Eye (tissue), 1 donor: ENCODE results near the gene SIMC1.
"Not testable (repeated sequence)": the region's sequence is repeated elsewhere in the genome, so short reads cannot be mapped to it uniquely, and the experiment has no call there.

Source experiments
- DNase-seq: peaks from one replicate; pipeline ENCODE4 v3.0.0-alpha.2; 2015

Gene SIMC1

DNA sequence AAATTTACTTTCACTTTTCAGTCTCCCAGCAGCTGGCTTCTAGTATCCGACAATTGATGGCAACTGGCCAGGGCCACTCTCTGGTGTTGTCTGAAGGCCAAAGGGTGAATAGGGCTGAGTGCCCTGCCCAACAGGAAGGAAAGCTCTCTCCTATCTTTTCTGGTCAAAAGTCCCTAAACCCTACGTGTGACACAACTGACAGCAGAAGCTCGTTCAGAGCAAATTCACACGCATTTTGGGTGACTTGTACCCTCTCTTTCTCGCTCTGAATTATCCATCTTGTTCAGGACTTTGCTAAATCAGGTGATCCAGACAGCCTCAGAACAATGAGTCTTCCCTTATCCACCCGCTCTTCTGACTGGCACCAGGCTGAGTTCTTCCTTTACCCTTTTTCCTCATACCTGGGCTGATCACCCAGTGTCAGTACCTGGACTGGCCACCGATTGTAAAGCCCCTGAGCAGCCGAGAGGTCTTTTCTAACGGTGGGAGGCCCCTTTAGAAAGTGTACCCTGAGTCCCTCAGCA lies 21.8 kb upstream of the SIMC1 start:
- DNase-seq = not testable (repeated sequence)

DNA sequence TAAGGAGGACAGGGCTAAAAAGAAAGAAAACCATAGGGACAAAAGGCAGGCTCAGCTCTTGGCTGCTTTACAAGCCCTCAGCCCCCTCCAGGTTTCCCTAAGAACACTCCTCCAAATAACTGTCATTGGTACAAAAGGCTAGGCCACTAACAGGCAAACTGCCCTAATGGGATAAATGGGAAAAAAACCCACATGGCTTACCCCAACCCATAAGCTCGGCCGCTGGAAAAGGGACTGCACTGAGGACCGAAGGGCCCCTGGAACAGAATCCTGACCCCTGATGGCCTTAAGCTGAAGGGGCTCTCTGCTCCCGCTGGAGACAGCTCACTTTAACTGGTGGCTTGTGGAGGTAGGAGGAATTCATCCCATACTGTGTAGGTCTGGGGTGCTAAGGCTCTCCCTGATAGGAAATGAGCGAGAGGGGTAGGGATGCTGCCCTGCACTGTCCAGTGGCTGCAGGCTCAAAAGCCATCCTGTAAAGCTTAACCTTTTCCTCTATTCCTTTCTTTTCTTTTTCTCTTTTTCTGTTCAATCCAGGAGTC lies 21.0 kb upstream of the SIMC1 start:
- DNase-seq = not testable (repeated sequence)

DNA sequence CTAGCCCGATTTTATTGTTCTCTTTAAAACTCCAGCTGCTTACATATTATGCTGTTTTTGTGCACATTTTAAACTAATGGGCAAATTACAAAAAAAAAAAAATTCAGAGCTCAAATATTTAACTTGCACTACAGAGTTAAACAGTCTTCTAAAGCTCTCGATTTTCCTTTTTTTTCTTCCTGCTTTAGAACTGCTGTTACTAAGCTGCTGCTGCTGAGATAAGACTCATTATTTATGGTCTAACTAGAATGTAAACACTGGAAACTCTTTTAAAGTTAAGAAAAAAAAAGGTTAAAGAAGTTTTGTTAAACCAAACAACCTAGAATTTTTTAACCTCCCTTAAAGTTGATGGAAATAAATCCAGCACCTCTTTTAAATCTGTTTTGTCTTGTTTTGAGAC lies 20.5 kb upstream of the SIMC1 start:
- not testable (repeated sequence) for DNase-seq

DNA sequence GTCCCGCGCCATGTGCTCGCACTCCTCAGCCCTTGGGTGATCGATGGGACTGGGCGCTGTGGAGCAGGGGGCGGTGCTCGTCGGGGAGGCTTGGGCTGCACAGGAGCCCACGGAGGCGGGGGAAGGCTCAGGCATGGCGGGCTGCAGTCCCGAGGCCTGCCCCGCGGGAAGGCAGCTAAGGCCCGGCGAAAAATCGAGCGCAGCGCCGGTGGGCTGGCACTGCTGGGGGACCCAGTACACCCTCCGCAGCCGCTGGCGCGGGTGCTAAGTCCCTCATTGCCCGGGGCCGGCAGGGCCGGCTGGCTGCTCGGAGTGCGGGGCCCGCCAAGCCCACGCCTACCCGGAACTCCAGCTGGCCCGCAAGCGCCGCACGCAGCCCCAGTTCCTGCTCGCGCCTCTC lies 16.2 kb upstream of the SIMC1 start:
- not testable (repeated sequence) for DNase-seq

DNA sequence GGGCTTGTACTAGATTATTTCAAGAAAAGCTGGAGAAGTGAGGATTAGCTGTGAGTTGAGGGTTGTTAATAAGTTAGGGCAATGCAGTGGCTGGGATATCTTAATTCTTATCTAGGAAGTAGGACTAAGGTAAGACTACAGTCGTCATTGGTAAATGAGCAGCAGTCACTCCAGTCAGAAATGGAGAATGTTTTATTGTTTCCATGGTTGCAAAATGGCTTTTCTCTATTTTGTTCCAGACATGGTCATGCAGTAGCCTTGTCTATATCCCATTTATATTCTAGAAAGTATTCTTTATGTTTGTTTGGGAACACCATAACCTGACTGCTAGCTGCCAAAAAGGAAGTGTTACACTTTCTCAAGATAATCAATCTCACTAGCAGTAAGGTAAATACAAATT lies 9.9 kb upstream of the SIMC1 start:
- DNase-seq = not testable (repeated sequence)

DNA sequence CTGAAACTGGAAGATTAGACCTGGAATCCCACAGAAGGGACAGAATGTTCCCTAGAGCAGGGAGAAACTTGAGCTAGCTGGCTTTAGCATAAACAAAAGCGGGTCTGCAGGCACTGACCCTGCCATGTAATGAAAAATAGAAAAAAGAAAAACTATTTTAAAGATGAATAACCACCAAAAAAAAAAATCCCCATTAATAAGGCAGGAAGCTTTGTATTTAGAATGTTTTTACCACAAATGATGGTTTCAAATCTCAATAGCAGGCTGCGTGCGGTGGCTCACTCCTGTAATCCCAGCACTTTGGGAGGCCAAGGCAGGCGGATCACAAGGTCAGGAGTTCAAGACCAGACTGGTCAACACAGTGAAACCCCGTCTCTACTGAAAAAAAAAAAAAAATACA lies 5.0 kb upstream of the SIMC1 start:
- DNase-seq = not testable (repeated sequence)

DNA sequence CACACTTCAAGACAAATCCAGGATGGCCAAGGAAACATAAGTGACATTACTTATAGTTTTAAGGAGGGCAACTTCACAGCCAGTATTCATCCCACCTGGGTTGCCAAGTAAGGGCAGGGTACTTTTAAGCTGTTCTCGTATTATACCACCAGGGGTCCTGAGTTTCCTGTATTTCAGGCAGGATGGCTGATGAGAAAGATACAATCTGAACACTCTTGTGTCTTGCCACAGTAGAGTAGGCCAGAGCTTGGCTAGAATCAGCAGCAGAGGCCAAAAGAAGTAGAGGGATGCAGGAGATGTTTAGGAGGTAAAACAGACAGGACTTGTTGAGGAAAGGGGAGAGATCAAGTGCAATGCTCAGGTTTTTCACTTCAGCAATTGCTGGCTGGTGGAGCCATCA lies 3.1 kb upstream of the SIMC1 start:
- DNase-seq = peak; percentile 62

DNA sequence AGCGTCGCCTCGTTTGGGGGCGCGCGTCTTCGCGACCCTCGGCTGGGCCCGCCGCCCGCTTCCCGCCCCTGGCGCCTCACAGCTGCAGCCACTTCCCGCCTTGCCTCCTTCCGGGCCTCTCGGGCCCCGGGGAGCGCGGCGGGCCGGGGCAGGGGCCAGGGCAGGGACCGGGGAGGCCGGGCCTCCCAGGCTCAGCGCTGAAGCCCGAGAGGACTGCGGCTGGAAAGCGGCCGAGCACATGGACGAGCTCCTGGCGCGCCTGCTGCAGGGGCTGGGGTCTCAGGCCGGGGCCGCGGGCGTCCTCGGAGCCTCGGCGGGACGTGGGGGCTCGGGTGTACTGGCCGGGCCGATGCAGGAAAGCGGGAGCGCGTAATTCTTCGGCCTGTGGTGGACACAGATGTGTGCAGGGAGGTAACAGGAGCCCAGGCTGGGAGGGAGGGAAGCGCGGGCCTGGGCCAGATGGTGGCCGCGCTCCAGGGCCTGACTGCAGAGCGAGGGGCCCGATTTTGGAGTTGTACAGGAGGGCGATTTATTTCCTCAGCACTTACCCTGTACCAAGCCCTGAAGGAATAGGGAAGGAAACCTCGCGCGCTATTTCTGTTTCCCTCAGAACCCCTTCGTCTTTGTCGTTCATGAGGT lies 540 bp downstream of the SIMC1 start:
- DNase-seq = not testable (repeated sequence)

DNA sequence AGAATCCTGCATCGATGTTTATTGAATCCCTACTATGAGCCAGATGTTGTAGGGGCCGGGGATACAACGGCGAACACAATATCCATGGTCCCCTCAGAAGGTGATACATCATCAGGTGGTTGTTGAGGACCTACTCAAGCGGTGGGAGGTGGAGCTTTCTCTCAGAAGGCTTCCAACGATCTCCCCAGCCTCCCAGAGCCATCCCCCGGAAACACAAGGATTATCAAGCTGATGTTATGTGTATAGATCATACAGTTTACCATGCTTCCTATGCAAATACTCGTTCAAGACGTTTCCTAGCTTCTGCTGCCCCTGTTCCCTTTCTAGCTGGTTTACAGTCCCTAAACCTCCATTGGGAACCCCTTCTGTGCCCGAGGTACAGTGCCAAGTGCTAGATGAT lies 1.1 kb downstream of the SIMC1 start:
- not testable (repeated sequence) for DNase-seq

DNA sequence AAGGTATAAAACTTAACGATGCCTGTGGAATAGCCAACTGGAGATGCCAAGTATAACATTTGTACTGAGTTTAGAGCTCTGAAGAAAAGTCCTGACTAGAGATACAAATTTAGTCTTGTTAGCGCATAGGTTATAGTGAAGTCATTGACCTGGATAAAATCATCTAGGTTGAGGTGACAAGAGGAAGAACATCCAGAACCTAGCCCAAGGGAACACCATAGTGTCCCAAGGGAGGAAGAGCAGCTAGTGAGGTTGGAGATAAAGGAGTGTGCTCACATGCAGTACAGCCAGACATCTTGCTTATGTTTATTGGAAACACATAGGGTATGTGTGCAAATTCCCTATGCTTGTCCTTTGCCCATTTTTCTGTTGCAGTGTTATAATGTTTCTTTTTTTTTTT lies 6.1 kb downstream of the SIMC1 start:
- DNase-seq = not testable (repeated sequence)

DNA sequence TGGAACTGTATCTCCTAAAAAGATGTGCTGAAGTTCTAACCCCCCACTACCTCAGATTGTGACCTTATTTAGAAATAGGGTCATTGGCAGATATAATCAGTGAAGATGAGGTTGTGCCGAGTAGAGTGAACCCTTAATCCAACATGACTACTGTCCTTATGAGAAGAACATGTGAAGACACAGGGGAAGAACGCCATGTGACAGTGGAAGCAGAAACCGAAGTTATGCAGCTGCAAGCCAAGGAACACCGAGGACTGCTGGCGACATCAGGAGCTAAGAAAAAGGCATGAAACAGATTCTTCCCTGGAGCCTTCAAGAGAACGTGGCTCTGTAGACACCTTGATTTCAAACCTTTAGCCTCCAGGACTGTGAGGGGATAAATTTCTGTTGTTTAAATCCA lies 6.8 kb downstream of the SIMC1 start:
- DNase-seq = not testable (repeated sequence)

DNA sequence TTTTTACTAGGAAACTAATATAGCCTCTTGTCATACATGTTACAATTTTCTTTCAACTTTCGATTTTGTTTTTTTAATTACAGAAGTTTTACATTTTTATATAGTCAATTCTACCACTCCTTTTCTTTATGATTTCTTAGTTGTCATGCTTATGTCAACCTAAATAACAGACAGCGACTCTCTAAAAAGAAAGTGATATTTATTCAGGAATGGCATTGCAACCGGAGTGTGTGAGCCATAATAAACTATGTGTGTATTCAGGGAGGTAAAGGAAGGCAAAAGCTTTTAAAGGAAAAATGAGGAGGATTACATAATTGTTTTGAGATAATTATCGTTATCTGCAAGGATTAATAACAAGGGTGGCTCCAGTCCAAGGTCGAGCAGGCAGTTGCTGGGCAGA lies 7.3 kb downstream of the SIMC1 start:
- DNase-seq = not testable (repeated sequence)

DNA sequence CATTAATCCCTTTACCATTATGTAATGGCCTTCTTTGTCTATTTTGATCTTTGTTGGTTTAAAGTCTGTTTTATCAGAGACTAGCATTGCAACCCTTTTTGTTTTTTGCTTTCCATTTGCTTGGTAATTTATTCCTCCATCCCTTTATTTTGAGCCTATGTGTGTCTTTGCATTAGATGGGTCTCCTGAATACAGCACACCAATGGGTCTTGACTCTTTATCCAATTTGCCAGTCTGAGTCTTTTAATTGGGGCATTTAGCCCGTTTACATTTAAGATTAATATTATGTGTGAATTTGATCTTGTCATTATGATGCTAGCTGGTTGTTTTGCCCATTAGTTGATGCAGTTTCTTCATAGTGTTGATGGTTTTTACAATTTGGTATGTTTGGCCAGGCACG lies 12.5 kb downstream of the SIMC1 start:
- not testable (repeated sequence) for DNase-seq

DNA sequence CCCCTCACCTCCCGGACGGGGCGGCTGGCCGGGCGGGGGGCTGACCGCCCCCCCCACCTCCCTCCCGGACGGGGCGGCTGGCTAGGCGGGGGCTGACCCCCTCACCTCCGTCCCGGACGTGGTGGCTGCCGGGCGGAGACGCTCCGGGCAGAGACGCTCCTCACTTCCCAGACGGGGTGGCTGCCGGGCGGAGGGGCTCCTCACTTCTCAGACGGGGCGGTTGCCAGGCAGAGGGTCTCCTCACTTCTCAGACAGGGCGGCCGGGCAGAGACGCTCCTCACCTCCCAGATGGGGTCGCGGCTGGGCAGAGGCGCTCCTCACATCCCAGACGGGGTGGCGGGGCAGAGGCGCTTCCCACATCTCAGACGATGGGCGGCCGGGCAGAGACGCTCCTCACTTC lies 13.9 kb downstream of the SIMC1 start:
- not testable (repeated sequence) for DNase-seq

DNA sequence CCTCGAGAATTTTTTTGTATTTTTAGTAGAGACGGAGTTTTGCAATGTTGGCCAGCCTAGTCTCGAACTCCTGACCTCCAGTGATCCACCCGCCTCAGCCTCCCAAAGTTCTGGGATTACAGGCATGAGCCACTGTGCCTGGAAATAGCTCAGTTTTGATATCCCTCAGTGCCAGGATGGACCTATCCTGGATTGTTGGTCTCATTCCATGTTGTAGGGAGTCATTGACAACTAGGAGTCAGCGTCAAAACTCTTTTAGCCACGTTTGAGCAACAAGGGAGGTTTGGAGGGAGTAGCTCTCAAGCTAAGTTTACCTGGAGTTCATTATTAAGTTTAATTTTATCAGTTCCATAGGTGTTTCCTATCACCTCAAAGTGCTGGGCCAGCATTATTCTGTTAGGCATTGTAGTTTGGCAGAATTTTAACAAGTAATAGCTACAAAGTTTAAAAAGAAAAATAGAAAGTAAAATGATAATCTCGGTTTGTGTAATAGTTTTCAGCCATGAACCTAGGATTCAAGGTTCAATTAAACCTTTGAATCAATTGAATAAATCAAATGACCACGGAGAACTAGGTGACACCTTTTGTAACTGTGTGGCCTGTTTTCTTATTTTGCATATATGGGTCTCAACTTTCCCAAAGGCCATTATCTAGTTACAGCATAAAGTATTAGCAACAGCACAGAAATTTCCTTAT lies 15.3 kb downstream of the SIMC1 start:
- DNase-seq = not testable (repeated sequence)

DNA sequence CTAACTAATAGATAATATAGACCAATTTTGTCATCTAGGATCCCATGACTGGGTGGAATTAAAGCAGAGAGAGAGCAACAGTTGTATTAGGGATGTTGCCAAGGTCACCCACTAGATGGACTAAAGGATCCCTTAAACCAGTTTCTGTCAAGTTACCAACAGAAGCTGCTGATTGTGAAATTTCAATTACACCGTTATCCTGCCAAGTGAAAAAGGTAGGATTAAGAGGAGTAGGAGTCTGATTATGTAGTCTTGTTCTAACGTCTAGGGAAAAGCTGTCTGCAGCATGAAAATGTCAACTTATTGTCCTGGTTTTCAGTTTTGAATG lies 15.8 kb downstream of the SIMC1 start:
- DNase-seq = not testable (repeated sequence)

DNA sequence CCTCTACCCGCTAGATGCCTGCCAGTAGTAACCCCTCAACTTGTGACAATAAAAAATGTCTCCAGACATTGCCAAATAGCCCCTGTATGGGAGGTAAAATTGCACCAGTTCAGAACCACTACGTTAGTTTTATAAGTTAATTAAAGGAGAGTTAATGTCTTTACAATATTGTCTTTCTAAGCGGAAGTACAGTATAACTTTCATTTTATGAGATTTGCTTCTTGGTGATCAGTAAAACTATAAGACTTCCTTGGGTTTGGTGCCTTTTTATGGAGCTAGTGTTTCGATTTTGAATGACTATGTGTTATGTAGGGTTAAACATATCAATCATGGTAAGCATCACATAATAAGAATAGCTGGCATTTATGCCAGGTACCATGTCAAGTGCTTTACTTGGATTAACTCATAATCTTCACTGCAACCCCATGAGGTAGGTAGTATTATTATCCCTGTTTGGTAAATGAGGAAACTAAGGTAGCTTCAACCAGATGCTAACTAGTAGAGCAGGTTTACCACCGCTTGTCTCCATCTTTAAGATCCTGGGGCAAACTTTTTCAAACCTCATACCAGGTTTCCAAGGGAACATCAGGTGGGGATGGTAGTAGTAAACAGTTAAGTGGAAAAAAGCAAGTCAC lies 19.8 kb downstream of the SIMC1 start:
- not testable (repeated sequence) for DNase-seq

DNA sequence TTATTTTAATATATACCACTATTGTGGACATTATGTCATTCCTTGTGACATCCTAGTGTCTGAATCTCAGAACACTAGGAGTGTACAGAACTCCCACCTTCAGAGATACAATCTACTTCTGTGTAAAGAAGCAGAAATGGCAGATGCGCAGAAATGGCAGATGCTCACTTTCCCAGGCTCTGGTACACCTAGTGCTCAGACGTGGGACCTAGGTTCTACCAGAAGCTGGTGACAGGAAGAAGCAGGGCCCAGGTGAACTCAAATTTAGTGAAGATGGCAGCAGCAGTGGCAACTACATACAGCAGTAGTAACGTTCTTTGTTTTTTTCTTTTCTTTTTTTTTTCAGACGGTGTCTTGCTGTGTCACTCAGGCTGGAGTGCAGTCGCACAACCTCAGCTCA lies 22.5 kb downstream of the SIMC1 start:
- not testable (repeated sequence) for DNase-seq

DNA sequence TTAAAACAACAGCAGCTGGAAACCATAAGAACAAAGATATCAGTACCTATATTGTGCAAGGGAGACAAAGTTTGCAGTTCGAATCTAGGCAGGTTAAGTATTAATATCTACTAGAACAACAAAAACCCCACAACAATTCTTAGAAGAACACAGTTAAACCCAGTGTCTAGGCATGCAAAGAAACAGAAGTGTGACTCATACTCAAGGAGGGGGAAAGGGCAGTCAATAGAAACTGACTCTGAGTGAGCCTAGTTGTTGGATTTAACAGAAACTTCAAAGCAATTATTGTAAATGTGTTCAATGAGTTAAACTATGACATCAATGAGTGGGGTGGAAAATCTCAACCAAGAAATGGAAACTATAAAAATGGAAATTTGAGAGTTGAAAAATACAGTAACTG lies 28.2 kb downstream of the SIMC1 start:
- DNase-seq = not testable (repeated sequence)

DNA sequence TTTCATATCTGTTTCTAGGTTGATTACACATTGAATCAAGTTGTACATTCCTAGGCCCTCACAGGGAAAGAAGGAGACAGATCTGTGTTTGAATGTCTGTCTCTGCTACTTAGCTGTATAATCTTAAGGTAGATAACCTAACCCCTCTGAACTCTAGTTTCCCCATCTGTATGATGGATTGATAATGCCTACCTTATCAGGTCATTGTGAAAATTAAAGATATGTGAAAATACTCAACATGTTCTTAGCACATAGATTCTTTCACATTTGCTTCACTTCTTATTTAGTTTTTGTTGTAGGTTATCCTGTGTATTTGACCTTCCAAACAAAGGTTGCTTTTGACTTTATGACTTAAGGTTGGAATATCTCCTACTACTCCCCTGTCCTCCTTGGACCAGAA lies 50.8 kb downstream of the SIMC1 start:
- not testable (repeated sequence) for DNase-seq

DNA sequence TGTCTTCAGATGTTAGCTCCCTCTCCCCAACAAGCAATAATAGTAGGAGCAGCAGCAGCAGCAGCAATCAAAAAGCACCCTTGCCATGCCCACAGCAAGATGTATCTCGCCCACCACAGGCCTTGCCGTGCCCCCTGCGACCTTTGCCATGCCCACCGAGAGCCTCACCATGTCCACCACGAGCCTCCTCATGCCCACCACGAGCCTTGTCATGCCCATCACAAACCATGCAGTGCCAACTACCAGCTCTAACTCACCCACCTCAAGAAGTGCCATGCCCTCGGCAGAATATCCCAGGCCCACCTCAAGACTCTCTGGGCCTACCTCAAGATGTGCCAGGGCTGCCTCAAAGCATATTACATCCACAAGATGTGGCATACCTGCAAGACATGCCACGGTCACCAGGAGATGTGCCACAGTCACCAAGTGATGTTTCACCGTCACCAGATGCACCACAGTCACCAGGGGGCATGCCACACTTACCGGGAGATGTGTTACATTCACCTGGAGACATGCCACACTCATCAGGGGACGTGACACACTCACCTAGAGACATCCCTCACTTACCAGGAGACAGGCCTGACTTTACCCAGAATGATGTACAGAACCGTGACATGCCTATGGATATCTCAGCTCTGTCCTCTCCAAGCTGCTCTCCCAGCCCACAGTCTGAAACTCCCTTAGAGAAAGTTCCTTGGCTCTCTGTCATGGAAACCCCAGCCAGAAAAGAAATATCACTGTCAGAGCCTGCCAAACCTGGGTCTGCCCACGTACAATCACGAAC lies 52.0 kb downstream of the SIMC1 start:
- not testable (repeated sequence) for DNase-seq

DNA sequence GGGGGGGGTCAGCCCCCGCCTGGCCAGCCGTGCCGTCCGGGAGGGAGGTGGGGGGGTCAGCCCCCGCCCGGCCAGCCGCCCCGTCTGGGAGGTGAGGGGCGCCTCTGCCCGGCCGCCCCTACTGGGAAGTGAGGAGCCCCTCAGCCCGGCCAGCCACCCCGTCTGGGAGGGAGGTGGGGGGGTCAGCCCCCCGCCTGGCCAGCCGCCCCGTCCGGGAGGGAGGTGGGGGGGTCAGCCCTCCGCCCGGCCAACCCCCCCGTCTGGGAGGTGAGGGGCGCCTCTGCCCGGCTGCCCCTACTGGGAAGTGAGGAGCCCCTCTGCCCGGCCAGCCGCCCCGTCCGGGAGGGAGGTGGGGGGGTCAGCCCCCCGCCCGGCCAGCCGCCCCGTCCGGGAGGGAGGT lies 67.1 kb downstream of the SIMC1 start:
- not testable (repeated sequence) for DNase-seq
